ENCODE results near the gene TBX19.

TBX19 gene

GRCh38 chr1:168260393-168260792 is 20.3 kb upstream of the TBX19 start:
- TF ChIP-seq, protein P1, sequence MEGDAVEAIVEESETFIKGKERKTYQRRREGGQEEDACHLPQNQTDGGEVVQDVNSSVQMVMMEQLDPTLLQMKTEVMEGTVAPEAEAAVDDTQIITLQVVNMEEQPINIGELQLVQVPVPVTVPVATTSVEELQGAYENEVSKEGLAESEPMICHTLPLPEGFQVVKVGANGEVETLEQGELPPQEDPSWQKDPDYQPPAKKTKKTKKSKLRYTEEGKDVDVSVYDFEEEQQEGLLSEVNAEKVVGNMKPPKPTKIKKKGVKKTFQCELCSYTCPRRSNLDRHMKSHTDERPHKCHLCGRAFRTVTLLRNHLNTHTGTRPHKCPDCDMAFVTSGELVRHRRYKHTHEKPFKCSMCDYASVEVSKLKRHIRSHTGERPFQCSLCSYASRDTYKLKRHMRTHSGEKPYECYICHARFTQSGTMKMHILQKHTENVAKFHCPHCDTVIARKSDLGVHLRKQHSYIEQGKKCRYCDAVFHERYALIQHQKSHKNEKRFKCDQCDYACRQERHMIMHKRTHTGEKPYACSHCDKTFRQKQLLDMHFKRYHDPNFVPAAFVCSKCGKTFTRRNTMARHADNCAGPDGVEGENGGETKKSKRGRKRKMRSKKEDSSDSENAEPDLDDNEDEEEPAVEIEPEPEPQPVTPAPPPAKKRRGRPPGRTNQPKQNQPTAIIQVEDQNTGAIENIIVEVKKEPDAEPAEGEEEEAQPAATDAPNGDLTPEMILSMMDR (IDR thresholded peaks at IDR 0.05; ENCODE audit: low read depth, low read length), result no peak

DNA sequence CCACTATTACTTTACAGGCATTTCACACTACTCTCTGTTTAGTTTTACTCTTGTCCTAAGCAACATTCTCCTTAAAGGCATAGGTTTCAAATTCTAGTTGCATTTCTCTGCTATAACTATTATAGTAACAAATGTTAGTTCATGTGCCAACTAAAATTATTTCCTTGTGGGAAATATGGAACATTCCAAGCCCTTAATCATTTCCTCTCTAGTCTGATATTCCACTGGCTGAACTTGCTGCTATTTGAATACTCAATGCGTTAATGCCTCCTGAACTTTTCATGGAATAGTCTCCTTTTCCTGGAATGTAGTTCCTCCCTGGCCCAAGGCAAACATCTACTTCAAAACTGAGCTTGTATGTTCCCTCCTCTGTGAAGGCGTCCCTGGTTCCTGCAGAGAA is 19.3 kb upstream of the TBX19 start:
- peak; percentile 58 to 89 for DNase-seq (ENCODE audit: low read depth in 2 of 2)
- no peak overlapping the region for H3K4me3 ChIP-seq (replicated peaks in 1 of 2; ENCODE audit: low read depth in 2 of 2, low read length in 2 of 2)
- TF ChIP-seq, protein P1 (IDR thresholded peaks at IDR 0.05; ENCODE audit: low read depth, low read length), result no peak

More at GRCh38 chr1:168260393-168260792, 20.3 kb upstream of the TBX19 start:
- no peak for DNase-seq (ENCODE audit: low read depth in 2 of 2)
- H3K4me3 ChIP-seq (replicated peaks in 1 of 2; ENCODE audit: low read depth in 2 of 2, low read length in 2 of 2), result no peak overlapping the region

DNA sequence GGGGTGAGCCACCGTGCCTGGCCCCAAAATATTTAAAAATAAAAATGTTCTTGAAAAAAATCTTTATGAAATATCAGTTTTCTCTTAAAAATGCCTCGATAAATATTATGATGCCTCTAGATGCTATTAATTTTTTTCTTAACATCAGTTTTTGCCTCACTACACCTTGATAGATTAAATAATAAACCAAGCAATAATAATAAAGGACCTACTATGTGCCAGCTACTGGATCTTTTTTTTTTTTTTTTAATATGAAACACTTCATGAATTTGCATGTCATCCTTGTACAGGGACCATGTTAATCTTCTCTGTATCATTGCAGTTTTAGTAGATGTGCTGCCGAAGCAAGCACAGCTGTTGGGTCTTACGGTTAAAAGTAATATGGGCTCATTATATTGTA is 17.5 kb upstream of the TBX19 start:
- no peak overlapping the region for H3K4me3 ChIP-seq (replicated peaks in 1 of 2; ENCODE audit: low read depth in 2 of 2, low read length in 2 of 2)
- DNase-seq (ENCODE audit: low read depth in 2 of 2), result no peak
- TF ChIP-seq, protein P1 (IDR thresholded peaks at IDR 0.05; ENCODE audit: low read depth, low read length), result no peak

- TF ChIP-seq, protein P1 (IDR thresholded peaks at IDR 0.05; ENCODE audit: low read depth, low read length), result no peak
- no peak overlapping the region for H3K4me3 ChIP-seq (replicated peaks in 1 of 2; ENCODE audit: low read depth in 2 of 2, low read length in 2 of 2)
- DNase-seq (ENCODE audit: low read depth in 2 of 2), result no peak
These were observed 16.4 kb upstream of the TBX19 start for GRCh38 chr1:168264296-168264695.

GRCh38 chr1:168265596-168265995 is 15.1 kb upstream of the TBX19 start:
- no peak overlapping the region for H3K4me3 ChIP-seq (replicated peaks in 1 of 2; ENCODE audit: low read depth in 2 of 2, low read length in 2 of 2)
- DNase-seq (ENCODE audit: low read depth in 2 of 2), result no peak
- TF ChIP-seq, protein P1 (IDR thresholded peaks at IDR 0.05; ENCODE audit: low read depth, low read length), result no peak

GRCh38 chr1:168266644-168267186 is 14.0 kb upstream of the TBX19 start:
- H3K4me3 ChIP-seq (replicated peaks in 1 of 2; ENCODE audit: low read depth in 2 of 2, low read length in 2 of 2), result no peak overlapping the region

More at GRCh38 chr1:168266644-168267186, 14.0 kb upstream of the TBX19 start:
- peak; percentile 33 to 45 for DNase-seq (ENCODE audit: low read depth in 2 of 2)
- TF ChIP-seq, protein P1 (IDR thresholded peaks at IDR 0.05; ENCODE audit: low read depth, low read length), result no peak
